ENCODE data around the gene PRKG2. TPM values are rescaled to one million over a fixed set of nuclear protein-coding genes. Genes with fewer than 3 reads are reported as not detected.

Gene PRKG2
- total and polyA plus RNA-seq, 2 donors (not counting 3 experiments of a cell fraction or from before 2014, with no cell fraction given): not detected

- no peak overlapping the region for H3K27ac ChIP-seq (ENCODE audit: insufficient read depth, low read depth, low read length)
- no peaks in the 10 kb centered on the region for H3K9me3 ChIP-seq (replicated peaks; ENCODE audit: control insufficient read depth, insufficient read depth, low read length)
- POLR2A ChIA-PET: no interaction called here
- no peaks in the 10 kb centered on the region for H4K20me1 ChIP-seq (replicated peaks; ENCODE audit: control insufficient read depth, extremely low read depth, insufficient read depth, low read length)
- CTCF ChIA-PET: interaction anchor here (0.5 kb wide), 1 partner anchor 592 kb away, joined by 3 read pairs; no protein-coding TSS in a partner anchor
- no peaks in the 10 kb centered on the region for H3K79me2 ChIP-seq (ENCODE audit: control insufficient read depth, insufficient read depth, low read length)
- intact Hi-C loops (cut with micrococcal nuclease): no loop called here
- no peak overlapping the region for H2AFZ ChIP-seq (ENCODE audit: low read depth, low read length)
- H3K9me1 ChIP-seq (replicated peaks; ENCODE audit: control insufficient read depth, extremely low read depth, insufficient read depth, low read length): no peaks in the 10 kb centered on the region
- H3K4me3 ChIP-seq (replicated peaks in 1 of 3; ENCODE audit: insufficient read depth in 1 of 3, low read depth in 1 of 3, low read length in 3 of 3): no peak overlapping the region
- H3K36me3 ChIP-seq (ENCODE audit: control insufficient read depth in 2 of 2, extremely low read depth in 1 of 2, insufficient read depth in 2 of 2, low read length in 2 of 2): no peaks in the 10 kb centered on the region
- DNase-seq (ENCODE audit: low read depth, low spot score) (no peak), FAIRE-seq (no peak)
- H3K4me2 ChIP-seq (ENCODE audit: insufficient read depth, low read length): no peak overlapping the region
- dilution Hi-C loops (cut with MboI; ENCODE audit: extremely low pct_ligation_motif_present, low sequenced_read_pairs): no loop called here
- no peaks in the 10 kb centered on the region for H3K27me3 ChIP-seq (ENCODE audit: control insufficient read depth in 2 of 2, insufficient read depth in 2 of 2, low read length in 2 of 2)
- no peak overlapping the region for H3K9ac ChIP-seq (replicated peaks; ENCODE audit: extremely low read depth, insufficient read depth, low read length)
- TF ChIP-seq GATA2 (IDR thresholded peaks at IDR 0.05; ENCODE audit: insufficient read depth, insufficient read length, low read depth, low read length) (no peak), POLR2AphosphoS5 (IDR thresholded peaks at IDR 0.05; ENCODE audit: insufficient read depth, low read depth, low read length) (no peak), CTCF (IDR thresholded peaks at IDR 0.05; ENCODE audit: extremely low read depth in 1 of 2, insufficient read depth in 1 of 2, low read depth in 1 of 2, low read length in 2 of 2) (no peak), JUN (IDR thresholded peaks at IDR 0.05; ENCODE audit: borderline replicate concordance, insufficient read depth, insufficient read length, low read depth) (no peak)
- BruUV-seq (replicated peaks): no TSS peak
- no peaks in the 10 kb centered on the region for H3K4me1 ChIP-seq (ENCODE audit: control insufficient read depth, extremely low read depth, insufficient read depth, low read length)
Measured at GRCh38 chr4:81260443-81261101, 45.5 kb upstream of the PRKG2 start.

Data from endothelial cell of umbilical vein (primary cell).